Sigmoid colon (tissue), 3 donors: ENCODE data around the gene CSF2.

ENCODE experiments used
- CTCF ChIP-seq, 4 experiments: fragments of 450-650 bp in 3 of 4; fragments of 200-600 bp in 1 of 4; IDR thresholded peaks; one replicate each; pipeline ENCODE4 v1.5.1; 2016 to 2019; ENCODE audit warnings: antibody characterized with exemption in 4 of 4, mild to moderate bottlenecking in 3 of 4, moderate library complexity in 2 of 4
- POLR2A ChIP-seq, 2 donors: fragments of 450-650 bp; IDR thresholded peaks; one replicate each; pipeline ENCODE4 v1.6.1; 2016; ENCODE audit warnings: antibody characterized with exemption in 2 of 2, mild to moderate bottlenecking in 2 of 2, moderate library complexity in 2 of 2

GRCh38 chr5:132044207-132044606 lies 29.4 kb upstream of the CSF2 start:
- TF ChIP-seq CTCF (IDR thresholded peaks at IDR 0.05) = no peak
- TF ChIP-seq POLR2A (IDR thresholded peaks at IDR 0.05) = no peak
